Endothelial cell of hepatic sinusoid (primary cell): ENCODE results near the gene RGS8.
"Not testable (repeated sequence)": the region's sequence is repeated elsewhere in the genome, so short reads cannot be mapped to it uniquely, and the experiment has no call there.

Experiments
- in situ Hi-C: cut with HindIII; loops from 2 replicates; pipeline ENCODE4 v1.10.0; 2017; ENCODE audit warnings: low sequenced_read_pairs

RGS8 gene

DNA sequence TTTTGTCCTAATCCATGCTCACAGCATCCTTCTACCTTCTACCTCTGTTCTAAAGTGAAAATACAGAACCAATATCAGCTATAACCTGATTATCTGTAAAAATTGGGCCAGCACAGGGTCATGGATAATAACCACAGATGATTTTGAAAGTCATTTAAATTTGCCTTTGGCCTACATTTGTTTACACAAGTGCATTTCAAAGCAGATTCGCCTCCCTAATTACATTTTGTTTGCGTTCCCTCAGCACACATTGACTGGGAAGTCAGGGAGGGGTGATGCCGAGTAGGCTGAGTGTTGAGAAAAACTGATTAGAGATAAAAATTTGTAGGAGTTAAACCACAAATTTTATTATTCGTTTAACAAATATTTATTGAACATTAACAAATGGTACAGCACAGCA, 19.2 kb upstream of the RGS8 start:
- in situ Hi-C loops = no loop called here

DNA sequence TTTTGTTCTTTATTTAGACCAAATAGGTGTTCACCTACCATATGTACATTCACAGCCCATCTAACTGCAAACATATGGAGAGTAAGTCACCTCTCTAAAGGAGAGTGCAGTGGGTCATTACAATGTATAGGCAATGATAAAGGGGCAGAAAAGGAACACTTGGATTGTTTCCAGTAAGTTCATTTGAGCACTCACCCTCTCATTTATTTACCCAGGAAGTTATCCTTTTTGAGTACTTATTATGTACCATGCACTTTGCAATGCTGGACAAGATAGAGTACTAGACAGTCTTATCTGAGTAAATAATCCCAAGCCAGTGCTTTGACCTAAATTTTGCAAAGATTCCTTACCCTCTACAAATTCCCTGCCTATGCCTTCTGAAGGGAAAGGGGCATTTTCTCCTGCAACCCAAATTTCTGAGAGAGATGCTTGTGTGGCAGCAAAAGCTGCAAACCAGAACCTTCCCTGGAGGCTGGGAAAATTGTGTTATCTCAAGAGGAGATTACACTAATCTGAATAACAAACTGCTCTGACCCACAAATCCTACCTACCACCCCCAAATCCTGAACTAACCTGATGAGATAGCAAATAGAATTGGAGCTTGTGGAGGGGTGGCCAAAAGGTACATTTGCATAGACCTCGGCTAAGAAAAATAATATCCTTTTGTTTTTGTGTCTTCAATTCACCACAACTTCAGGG, 18.6 kb upstream of the RGS8 start:
- in situ Hi-C loops = no loop called here

DNA sequence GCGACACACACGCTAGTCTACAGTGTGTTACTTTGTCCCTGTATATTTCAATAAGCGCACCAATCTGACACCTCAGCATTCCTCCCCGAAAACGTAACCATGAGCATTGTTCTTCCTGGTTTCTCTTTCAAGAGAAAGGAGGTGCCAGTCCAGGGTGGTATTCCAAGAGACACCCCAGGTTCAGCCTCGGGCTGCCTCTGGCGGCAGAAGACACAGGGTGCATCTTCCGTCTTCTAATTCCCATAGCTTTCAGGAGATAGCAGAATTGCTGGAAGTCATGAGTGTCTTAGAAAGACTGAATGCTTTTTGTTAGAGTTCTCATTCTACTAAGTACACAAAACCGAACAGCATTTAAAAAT, 15.9 kb upstream of the RGS8 start:
- in situ Hi-C loops = no loop called here

DNA sequence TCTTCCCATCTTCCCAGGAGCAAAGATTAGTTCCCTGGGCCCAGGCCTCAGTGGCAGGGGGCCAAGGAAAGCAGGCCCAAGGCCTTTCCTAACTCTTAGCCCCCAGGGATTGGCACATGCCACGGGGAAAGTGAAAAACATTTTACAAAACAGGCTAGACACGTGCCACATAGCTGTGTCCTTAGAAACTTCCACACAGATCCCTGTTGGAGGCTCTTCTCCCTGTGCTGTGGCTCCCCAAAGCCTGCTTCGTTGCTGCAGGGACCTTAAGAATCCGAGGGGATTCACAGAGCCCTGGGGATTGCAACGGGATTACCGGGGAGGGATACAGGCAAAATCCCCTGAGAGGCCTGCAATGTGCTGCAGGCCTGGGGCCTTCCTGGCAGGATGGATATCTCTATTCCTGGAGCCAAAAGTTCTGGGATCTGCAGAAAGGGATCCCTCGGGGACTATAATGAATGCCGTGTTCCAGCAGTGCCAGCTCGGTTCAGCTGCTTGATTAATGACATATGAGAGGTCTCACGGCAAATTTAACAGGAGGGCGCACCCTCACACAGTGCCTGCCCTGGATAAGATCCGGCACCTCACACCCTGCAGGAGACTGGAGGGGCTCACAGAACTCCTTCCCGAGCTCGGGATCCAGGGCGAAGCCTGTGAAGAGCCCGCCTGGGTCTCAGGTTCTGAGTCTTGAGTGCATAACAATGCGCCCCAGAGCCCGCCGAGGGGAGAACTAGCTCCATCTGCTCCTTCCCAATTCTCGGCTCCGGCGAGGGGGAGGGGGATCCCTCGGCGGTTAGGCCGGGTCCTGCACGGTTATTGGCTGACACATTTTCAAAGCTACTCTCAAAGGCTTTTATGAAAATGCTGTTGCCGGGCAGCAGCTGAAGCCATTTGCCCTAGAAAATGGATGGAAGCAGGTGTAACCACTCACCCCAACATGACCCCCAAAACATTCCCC, 15.3 kb upstream of the RGS8 start:
- in situ Hi-C loops = no loop called here

DNA sequence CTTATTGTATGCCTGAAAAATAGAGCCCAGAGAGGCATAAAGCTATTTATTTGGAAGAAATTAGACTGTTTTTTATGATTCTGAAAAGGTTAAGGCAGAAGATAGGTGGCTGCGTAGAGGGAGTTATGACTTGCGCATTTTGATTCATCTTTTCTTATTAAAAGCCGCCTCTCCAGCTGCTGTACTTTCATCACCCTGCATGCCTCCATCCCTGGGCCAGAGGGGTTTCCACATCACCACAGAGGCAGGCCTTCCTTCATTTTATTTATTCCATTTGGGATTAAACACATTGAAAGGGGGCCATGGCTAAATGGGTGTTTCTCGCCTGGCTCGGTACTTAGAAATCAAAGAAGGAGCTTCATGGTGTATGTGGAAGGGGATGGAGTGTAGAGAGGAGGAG, 14.6 kb upstream of the RGS8 start:
- in situ Hi-C loops = no loop called here

DNA sequence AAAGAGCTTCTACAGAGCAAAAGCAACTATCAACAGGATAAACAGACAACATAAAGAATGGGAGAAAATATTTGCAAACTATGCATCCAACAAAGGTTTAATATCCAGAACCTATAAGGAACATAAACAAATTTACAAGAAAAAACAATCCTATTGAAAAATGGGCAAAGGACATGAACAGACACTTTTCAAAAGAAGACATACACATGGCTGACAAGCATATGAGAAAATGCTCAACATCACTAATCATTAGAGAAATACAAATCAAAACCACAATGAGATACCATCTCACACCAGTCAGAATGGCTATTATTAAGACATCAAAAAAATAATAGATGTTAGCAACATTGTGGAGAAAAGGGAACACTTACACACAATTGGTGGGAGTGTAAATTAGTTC, 8.8 kb upstream of the RGS8 start:
- in situ Hi-C loops = not testable (repeated sequence)

DNA sequence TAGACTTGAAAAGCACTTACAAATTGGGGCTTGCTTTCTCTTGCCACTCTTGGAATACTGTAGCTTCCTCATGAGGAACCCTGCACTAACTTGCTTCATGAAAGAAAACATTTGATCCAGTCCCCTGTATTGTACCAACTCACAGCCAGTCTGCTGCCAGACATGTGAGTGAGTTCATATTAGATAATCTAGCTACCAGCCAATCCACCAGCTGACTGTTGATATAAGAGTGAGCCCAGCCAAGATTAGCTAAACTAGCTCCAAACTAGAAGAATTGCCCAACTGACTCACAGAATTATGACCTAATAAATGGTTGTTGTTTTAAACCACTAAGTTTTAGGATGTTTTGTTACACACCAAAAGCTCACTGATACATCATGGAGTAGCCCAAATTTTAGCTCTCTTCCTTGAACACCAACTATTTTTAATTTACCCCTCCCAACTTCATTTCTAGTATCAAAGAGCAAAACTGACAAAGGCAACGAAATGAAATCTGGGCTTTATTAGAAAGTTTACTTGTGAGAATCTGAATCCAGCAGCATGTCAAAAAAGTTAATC, 6.6 kb upstream of the RGS8 start:
- in situ Hi-C loops = no loop called here

DNA sequence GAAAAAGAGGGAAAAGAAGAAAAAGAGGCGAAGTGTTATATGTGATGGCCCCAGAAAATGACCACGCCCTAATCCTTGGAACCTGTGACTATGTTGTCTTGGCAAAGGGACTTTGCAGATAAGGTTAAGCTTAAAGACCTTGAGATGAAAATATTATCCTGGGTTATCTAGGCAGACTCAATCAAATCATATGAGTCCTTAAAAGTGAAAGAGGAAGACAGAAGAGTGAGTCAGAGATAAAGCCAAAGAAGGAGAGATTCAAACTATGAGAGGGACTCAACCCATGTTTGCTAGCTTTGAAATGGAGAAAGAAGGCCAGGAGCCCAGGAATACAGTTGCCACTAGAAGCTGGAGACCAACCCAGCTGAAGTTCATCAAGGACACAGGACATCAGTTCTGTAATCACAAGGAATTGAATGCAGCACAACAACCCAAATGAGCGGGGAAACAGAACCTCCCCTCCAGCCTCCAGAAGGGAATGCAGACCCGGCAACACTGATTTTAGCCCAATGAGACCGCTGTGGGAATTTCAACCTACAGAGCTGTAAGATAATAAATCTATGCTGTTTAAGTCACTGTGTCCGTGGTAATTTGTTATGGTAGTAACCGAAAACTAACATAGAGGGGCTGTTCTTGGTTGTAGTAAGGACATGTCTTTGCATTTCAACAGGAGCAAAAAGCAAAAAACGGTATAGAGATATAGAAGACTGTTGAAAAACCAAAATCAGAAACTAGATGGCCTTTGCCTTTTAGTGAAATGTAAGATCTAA, 4.2 kb upstream of the RGS8 start:
- in situ Hi-C loops = no loop called here

DNA sequence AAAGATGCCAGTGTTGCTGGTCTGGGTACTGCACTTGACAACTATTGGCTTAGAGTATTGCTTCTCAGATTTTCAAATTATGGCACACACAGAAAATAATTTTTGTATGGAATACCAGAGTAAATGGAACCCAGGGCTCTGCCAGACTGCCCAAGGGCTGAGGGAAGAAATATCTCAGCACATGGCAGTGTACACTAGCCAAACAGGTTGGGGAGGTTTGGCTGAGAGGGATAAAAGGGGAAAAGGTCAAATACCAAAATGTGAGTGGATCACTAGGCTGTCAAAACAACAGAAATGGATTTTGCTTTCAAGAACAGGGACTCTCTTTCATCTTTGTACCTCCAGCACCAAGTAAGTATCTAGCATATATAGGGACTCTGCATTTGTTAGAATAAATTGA, 3.0 kb upstream of the RGS8 start:
- in situ Hi-C loops = no loop called here

DNA sequence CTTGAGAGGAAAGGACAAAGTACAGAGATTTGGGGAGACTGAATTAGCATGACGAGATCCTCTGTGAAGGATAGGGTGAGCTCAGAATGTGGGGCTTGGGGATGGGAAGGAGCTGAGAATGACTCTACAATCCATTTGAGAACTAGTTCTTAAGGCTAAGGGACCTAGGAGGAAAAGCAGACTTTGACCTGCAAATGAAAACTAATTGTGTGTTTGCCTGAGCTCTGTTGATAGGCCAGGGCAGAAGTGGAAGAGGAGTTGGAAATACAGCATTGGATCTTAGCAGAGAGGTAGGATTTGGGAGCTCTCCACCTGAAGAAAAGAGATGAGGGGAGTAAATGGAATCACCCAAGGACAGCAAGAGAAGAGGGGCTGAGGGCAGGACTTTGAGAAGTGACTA, 2.1 kb upstream of the RGS8 start:
- in situ Hi-C loops = no loop called here

DNA sequence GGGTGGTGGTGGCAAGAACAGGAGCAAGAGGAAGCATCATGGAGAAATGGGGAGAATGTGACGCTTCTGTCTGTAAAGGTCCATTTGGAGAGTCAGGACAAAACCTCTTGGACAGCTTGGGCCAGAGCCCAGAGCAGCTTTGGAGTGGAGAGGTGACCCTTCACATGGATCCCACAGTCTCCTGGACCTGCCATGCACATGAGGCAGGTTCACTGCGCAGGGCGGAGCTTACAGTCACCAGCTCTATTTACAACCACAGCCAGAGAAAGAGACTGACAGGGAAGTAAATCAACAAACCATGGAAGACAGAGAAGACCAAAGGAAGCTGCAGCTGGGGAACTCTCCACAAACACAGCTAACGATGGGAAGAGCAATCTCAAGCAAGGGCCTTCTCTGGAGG, 828 bp upstream of the RGS8 start:
- in situ Hi-C loops = no loop called here

DNA sequence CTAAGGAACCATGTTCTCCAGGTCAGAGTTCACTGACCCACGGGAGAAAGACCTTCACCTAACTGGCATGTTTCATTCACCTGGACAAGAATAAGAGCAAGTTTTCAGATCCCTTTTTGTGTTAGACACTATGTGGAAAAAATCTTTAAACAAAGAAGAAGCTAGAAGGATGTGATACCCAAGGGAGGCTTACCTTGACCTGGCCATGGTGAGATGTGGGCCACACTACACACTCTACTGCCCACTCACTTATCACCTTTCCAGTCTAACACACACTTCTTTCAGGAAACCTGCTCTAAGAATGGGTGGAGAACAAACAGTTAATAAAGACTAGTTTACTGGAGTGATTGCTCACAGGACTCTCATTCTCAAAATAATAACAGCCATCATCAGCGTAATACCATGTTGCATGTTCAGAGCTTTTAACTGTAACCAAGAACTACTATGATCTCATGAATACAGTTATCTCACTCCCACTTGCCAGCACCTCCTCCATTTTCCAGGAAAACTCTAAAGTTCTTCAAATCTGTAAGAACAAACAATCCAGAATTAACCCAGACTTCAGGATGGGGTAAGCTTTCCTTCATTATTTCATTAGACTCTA, 1.4 kb downstream of the RGS8 start:
- in situ Hi-C loops = loop anchor here (5.0 kb wide), 1 partner anchor 86 kb away; no protein-coding TSS in a partner anchor

DNA sequence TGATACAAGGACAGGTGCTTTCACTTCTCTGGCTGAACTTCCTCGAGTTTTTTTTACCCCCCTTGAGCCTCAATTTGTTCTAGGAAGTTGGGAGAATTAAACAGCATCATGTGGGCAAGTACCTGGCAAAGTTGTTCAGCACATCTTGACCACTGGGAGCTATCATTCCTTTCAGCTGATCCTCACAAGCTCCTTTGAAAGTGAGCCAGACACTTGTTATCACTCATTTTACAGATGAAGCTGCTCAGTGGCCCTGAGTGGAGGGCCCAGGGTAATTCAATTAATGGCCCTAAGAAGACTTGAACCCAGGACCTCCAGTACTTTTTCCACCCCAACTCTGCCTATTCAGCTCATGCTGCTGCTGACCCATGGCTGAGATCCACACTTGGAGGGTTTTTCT, 2.0 kb downstream of the RGS8 start:
- in situ Hi-C loops = loop anchor here (5.0 kb wide), 1 partner anchor 85 kb away; no protein-coding TSS in a partner anchor

DNA sequence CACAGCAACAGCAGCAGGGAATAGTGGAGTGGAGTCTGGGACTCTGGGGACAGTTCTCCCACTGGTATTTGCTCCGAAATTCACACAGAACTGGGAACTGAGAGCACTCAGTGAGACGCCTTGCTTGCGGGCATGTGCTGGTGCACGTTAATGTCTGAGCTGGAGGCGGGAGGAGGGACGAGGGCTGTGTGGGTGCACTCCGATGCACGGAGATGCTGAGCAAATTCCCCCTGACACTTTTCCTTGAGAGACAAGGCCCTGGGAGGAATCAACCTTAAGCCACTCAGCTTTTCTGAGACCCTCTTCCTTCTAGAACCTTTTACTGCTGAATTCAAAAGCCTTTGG, 2.8 kb downstream of the RGS8 start:
- in situ Hi-C loops = loop anchor here (5.0 kb wide), 1 partner anchor 84 kb away; no protein-coding TSS in a partner anchor

DNA sequence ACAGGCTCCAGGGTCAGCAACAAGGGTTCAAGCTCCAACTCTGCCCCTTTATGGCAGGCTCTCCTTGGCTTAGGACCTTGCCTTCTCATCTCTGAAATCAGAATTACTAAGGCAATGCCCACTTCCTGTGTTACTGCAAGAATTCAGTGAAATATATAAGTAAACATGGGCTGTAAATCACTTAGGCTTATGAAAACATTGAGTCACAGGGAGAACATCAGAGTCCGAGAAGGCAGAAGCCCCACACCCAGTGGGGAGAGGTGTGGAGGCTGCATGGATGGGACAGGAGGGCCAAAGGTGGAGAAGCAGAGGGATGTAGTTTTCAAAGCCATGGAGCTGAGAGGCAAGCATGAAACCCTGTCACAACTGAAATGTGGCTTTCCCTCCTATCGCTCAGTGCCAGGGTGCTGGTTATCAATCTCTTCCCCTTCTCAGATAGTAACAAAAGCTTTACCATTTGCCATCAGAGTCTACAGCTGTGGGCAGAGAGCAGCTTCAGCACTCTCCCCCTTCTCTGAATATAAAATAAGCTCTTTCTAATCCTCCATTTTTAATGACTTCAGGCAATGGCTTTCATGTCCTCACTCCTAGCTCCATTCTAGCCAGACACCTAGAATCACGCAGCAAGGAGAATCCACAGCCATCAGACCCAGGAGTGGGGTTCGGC, 3.4 kb downstream of the RGS8 start:
- in situ Hi-C loops = loop anchor here (5.0 kb wide), 1 partner anchor 84 kb away; no protein-coding TSS in a partner anchor

DNA sequence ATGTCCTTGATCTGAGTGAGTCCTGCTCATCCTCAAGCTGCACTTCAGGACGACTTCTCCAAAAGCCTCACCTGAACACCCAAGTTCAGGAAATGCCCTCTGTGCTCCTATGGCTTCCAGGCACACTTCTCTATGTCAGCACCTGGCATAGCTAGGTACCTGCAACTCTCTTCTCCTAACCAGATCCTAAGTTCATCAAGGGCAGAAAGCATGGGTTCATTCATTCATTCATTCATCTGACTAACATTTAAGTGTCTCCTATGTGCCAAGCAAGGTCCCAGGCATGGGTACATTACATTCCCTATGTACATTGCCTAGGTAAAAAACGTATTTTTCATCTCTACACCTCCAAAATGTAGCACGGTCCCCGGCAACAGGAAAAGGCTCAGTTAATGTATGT, 4.0 kb downstream of the RGS8 start:
- in situ Hi-C loops = loop anchor here (5.0 kb wide), 1 partner anchor 83 kb away; no protein-coding TSS in a partner anchor

DNA sequence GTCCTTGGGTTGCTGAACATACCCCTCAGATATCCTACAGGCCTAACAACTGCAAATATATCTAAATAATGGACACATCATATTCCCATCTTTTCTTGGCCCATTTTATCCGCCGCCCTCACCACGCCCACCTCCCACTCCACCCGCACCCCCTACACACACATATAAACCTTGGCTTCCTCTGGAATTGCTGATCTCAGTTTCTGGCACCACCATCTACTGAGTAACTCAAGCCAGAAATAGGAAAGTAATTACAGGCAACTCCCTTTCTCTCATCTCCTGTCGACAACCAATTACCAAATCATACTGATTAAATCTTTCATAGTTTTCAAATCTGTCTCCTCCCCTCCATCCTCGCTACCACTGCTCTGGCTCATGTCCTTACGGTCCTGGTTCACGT, 4.7 kb downstream of the RGS8 start:
- in situ Hi-C loops = loop anchor here (5.0 kb wide), 1 partner anchor 82 kb away; no protein-coding TSS in a partner anchor

DNA sequence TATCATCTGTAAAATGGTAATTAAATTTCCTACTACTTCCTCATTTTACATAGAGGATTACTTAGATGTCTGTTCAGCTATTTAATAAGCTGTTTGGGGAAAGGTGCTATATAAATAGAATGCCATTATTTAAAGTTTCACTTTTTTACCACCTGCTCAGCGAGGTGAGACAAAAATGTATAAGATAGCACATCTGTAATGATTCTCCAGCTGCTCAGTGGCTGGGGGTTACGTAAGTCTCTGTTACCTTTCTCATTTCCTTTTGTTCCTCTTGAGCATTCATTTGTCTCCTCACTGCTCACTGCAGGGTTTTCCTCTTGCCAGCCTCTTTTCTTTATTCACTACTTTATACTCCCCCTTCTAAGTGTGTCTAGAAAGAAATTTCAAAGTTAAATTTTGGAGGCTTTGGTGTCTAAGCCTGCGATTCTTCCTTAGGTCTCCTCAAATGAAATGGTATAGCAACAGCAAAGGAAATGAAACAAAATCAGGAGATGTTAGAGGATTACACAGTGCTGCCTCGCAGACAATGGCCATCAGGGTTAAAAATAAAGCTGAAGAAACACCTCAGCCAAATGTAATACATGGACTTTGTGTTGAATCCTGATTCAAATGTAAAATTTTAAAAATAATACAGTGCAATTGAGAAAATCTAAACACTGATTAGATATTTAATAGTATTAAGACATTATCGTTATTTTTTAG, 6.8 kb downstream of the RGS8 start:
- in situ Hi-C loops = no loop called here

DNA sequence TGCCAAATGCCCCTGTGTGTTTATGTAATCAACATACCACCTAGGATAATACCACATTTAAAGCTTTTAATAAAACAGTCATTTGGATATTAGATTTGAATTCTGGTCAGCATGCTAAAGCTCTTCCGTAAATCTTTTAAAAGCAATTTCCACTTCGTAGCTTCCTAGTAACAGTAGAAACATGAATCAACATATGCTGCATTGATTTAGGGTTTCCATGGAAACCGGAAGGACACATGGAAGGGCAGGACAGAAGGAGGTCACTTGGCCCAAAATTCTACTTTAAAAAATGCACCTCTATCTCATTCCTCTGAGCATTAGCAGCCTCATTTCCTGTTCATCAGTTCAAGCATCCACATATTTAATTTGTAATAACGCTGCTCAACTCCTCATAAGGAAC, 8.1 kb downstream of the RGS8 start:
- in situ Hi-C loops = no loop called here
